HK-2 (cell line): ENCODE results near the gene BIRC3.

Experiments
- DNase-seq: peaks from one replicate; pipeline ENCODE4 v3.0.0-alpha.2; 2018; ENCODE audit not compliant: unreplicated experiment

Gene BIRC3

DNA sequence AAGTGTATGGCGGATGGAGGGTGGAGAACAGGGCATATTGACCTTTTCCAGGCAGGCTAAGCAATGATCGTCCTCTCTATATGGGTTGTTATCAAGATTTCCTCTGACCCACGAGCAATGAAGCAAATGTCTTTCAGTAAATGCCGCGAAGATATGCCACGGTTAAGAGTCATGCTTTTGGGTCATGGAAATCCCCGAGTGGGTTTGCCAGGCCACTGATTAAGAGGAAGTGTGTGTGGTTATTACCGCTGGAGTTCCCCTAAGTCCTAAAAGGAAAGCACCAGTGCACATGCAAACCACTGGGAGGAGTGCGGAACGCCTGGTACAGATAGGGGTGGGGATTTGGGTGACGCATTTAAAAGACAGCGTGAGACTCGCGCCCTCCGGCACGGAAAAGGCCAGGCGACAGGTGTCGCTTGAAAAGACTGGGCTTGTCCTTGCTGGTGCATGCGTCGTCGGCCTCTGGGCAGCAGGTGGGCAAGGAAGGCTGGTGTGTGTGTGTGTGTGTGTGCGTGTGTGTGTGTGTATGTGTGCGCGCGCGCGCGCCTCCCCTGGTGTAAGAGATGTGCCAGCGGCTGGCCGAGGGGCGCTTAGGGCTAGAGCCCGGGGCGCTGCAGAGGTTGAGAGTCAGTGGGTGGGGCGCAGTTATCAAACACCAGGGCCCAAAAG, at the start of gene BIRC3:
Gene BIRC3, plus strand, starts transcription at position 386 of the 669 bp plus-strand sequence. CDS start 7,026 bp downstream, outside the sequence.
- DNase-seq = peak; percentile 81

GRCh38 chr11:102267609-102268008, 49.7 kb upstream of the BIRC3 start:
- DNase-seq = no peak

DNA sequence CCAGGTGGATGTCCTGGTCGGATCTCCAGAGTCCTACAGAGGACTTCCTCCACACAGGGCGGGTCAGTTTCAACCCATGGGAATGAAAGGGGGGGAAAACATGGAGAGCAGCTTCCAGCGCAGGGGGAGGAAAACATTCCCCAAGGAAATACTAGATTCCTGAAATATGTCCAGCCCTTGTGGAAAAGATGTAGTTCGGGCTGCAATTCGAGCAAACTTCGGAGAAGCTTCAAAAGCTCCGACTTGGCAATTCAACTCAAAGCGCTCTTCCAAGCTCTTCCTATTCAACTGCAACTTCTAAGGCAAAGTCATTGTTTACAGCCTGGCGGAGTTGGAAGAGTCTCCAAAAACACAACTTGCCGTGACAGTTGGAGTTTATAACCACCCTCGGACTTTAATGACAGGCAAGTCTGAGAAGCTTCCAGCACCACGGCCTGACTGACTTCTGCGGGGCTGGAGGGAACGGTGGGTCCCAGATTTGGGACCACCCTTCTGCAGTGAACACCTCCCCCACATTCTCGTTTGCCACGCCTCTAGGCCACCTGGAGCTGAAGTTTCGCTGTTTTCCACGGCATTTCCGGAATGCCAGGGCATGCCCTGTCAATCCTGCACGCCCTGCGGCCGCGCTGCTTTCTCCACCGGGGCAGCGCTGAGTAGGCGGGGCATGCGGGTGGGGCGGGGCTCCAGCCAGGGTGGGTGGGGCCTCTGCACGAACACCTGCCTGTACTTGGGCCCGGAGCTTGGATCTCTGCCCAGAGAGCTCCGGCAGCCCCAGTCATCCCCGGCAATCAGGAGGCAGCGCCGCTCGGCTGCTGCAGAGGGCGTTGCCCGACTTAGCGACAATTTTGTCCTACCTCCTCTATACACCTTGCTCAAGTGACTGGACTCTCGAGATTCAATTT, 49.0 kb upstream of the BIRC3 start:
- peak; percentile 66 for DNase-seq

DNA sequence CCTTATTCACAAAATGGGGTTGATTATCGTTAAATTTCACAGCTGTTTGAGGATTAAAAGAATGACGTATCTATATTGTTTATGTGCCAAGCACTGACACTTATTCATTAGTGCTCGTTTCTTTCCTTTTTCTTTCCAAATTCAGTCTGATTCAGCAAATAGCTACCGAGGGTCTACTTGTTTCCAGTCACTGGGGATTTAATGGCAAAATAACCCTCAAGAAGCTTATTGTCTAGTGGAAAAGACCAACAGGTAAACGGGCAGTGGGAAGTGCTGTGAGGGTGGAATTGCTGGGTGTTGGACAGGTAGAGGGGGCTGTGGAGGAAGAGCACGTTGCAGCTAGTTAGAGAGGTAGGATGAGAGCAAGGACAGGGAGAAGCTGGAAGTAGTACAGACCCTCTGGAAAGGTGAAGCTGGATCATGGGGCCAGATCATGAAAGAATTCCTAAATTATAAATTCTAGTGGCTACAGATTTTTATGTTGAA, 48.3 kb upstream of the BIRC3 start:
- no peak for DNase-seq

GRCh38 chr11:102269927-102270326, 47.4 kb upstream of the BIRC3 start:
- DNase-seq = no peak

DNA sequence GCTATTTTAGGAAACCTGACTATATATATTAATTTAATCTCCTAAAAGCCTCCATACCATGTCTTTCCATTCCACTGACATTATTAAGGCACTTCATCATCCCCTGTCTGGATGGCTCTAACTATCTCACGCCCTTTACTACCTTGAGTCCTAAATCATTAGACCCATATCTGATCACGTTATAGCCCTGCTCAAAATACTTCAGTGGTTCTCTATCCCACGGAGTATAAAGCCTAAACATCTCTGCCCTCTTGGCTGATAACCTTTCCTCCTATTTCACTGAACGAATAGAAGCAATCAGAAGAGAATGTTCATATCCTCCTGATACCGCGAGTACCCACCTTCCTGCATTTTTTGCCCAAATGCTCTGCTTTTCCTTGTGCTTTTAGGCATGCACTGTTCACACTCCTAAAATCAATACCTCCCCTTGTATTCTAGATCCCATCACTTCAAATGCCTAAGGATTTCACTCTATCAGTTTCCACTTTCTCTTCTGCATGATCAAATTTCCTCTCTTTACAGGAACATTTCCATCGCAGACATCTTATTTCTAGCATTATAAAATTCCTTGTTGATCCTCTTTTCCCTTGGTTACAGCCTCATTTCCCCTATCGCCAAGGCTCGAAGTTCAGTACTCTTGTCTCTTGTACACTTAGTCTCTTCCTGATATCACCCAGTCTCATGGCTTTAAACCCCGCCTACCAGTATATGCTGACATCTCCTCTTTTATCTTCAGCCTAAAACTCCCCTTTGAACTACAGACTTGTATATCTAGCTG, 45.0 kb upstream of the BIRC3 start:
- DNase-seq = no peak

- DNase-seq = no peak
Measured at GRCh38 chr11:102274628-102275027, 42.7 kb upstream of the BIRC3 start.

GRCh38 chr11:102276362-102276761, 40.9 kb upstream of the BIRC3 start:
- DNase-seq = no peak

DNA sequence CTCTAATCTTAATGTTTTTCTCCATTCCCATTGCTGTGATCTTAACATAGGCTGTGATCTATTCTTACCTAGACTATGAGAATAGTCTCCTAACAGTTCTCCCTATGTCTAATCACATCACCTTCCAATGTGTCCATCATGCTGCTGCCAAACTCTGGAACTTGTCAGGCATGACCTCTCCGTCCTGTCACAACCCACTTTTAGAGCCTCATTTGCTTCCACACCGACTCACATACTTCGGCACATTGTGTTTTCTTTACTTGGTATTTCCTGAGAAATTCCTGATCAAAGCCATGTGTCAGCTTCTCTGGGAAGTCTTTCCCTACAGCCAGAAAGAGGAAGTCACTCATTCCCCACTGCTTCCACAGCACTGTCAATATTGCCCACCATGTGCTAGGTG, 40.5 kb upstream of the BIRC3 start:
- no peak for DNase-seq

GRCh38 chr11:102279641-102280170, 37.6 kb upstream of the BIRC3 start:
- no peak for DNase-seq

- DNase-seq = no peak
Measured at GRCh38 chr11:102280245-102280833, 36.9 kb upstream of the BIRC3 start.

DNA sequence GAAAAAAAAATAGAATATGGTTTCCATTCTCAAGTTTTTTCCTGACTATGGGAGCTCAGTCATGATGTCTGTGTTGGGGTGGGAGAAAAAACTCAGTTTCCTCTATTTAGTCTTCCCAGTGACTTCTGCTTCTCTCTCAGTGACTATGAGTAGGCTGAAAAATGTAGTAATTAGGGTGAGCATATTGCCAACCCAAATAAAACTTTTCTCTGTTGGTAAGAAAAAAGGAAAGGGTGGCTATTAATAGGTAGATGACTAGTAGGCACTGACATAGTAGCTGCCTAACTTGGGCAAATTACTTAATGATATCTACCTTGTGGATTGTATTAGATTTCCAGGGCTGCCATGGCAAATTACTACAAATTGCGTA, 34.2 kb upstream of the BIRC3 start:
- no peak for DNase-seq

- no peak for DNase-seq
Measured at GRCh38 chr11:102284008-102284407, 33.3 kb upstream of the BIRC3 start.

GRCh38 chr11:102286292-102286691, 31.0 kb upstream of the BIRC3 start:
- DNase-seq = no peak

DNA sequence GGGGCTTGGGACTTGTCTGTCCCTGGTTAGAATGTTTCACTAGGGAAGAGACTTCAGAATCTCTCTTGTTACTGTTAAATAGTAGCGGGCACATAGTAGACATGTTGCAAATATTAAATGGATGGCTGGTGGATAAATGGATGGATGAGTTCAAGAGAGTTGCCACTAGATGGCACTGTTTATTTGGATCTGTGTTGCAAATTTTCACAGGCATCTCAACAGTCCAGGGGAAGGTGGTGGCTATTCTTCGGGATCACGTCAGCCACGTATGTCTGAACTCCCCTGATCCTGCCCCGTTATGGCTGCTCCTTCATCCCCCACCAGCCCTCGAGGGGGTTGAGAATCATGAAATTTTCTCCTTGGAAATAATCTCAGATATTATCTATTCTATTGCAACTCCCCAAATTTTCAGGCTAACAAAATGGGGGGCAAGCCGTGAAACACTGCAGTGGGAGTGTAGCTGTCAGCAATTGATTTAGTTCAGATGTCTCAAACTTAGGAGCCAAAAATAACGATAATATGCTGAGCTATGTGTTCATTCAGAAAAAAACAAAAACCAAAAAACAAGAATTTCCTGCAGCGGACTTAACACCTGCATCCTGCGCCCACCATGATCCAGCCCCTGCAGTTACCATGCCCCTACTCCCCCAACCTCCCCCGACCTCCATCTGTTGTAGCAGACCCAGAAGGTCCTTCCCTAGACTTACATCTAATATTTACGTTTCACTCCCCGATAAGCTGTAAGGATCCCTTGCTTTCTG, 29.1 kb upstream of the BIRC3 start:
- peak; percentile 22 for DNase-seq

GRCh38 chr11:102288725-102289083, 28.6 kb upstream of the BIRC3 start:
- DNase-seq = no peak

DNA sequence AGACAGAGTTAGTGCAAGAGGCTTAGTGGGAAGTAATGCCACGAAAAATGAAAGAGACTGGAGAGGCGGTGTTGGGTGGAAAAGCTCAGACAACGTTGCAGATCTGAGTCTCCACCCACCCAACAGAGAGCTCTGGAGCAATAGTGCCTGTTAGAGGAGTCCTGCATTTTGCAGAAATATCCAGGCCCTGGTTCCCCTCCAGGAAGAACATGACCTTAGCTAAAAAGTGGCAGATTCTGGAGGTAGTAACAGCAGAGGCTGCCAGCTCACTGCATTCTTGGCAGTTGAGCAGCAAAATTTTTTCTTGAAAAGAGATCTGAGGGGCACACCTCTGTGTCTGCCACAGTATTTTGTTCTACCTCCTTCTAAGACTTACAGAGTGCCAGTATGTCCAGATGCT, 27.7 kb upstream of the BIRC3 start:
- no peak for DNase-seq

DNA sequence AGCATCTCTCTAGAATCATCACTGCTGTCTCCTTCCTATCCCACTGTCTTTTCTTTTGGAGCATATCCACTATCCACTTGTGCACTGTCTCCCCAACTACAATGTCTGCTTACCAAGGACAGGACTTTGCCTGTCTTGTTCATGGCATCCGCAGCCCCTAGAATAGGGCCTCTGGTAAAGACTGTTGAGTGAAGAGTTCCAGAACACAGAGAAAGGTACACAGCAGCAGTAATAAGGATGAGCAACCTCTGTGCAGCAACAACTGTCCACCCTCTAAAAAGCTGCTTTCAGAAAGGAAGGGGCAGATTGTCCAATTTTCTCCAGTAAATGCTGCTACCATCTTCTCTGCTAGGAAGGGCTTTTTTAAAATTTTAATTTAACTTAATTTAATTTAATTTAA, 25.5 kb upstream of the BIRC3 start:
- no peak for DNase-seq

- no peak for DNase-seq
Measured at GRCh38 chr11:102292933-102293332, 24.4 kb upstream of the BIRC3 start.

DNA sequence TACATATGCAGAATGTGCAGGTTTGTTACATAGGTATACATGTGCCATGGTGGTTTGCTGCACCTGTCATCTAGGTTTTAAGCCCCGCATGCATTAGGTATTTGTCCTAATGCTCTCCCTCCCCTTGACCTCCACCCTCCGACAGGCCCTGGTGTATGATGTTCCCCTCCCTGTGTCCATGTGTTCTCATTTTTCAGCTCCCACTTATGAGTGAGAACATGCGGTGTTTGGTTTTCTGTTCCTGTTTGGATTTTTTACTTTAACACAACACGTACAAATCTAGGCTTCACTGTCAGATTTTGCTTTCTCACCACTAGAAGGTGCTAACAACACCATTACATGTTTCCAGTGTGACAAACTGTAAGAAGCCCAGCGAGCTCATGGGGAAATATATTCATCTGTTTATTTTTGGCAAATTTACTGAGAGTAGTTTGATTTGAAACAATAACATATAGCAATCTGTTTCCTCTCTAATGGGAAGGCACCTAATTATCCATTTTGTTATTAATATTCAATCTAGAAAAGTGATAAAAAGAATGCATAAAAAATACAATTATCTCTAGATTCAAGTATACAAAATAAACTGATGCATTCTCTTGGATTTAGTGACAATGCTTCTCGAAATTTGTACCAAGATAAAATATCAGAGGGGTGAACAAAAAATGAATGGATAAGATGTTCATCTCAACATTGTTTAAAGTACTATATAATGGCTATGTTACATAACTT, 23.2 kb upstream of the BIRC3 start:
- no peak for DNase-seq
